Adipocyte (in vitro differentiated cells): ENCODE results near the gene OVAAL.
A peak's percentile ranks its signal among the peaks of the same experiment; 100 is the strongest.
"Not testable (repeated sequence)": the region's sequence is repeated elsewhere in the genome, so short reads cannot be mapped to it uniquely, and the experiment has no call there.

Experiments
- DNase-seq: peaks from one replicate; pipeline ENCODE4 v3.0.0-alpha.2; 2015; ENCODE audit warnings: low read depth
- H3K27me3 ChIP-seq: replicated peaks from 2 replicates; pipeline ENCODE4 v1.7.0; 2013; ENCODE audit warnings: mild to moderate bottlenecking, low read length, moderate library complexity; ENCODE audit not compliant: control insufficient read depth, insufficient read depth
- H3K36me3 ChIP-seq: 2 replicates; pipeline ENCODE4 v1.7.0; 2013; ENCODE audit warnings: low read length, mild to moderate bottlenecking, moderate library complexity; ENCODE audit not compliant: control insufficient read depth, insufficient read depth, severe bottlenecking
- H3K4me1 ChIP-seq: 2 replicates; pipeline ENCODE4 v1.7.0; 2013; ENCODE audit warnings: mild to moderate bottlenecking, low read length, moderate library complexity; ENCODE audit not compliant: control insufficient read depth, insufficient read depth
- H3K4me3 ChIP-seq: 2 replicates; pipeline ENCODE4 v1.7.0; 2013; ENCODE audit warnings: mild to moderate bottlenecking, low read length, moderate library complexity
- H3K9ac ChIP-seq: 2 replicates; pipeline ENCODE4 v1.7.0; 2013; ENCODE audit warnings: mild to moderate bottlenecking, low read length, moderate library complexity
- H3K9me3 ChIP-seq: 2 replicates; pipeline ENCODE4 v1.7.0; 2013; ENCODE audit warnings: mild to moderate bottlenecking, low read length, moderate library complexity; ENCODE audit not compliant: control insufficient read depth

Gene OVAAL

DNA sequence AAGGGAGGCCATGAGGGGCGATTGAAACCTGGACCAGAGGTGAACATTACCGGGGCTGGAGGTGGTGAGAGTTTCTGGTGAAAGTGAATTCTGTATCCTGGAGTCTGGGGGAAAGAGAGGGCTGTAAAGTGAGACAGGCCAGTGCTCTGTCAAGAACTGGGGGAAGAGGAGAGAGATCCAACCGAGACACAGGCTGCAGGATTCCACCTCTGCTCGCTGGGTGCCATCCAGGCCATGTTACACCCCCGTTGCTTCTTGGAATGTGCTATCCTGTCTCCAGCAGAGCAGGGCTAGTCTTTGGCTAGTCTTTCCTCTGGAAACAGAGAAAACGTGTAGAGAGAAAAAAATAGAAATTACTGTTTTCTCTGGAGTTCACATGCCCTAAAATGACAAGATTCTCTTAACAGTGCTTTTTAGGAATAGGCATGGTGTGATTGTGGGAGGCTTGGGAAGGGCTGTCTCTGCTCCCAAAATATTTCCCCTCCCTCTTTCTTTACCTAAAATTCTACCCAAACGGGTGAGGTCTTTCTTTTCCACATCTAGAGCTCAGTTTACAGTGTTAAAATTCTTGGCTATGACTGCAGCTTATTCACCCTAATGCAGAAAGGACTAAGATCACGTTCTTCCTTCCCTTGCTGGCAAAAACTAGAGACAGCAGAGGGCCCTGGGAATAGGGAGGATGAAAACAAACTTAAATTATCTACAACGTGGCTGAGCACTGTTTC, 16.5 kb upstream of the OVAAL start:
- peaks cover 25% of the 10 kb centered on the region for H3K4me1 ChIP-seq
- H3K4me3 ChIP-seq = peak overlapping the region; percentile 59
- no peaks in the 10 kb centered on the region for H3K27me3 ChIP-seq
- H3K9ac ChIP-seq = peak overlapping the region; percentile 59
- no peaks in the 10 kb centered on the region for H3K36me3 ChIP-seq
- DNase-seq = peak; percentile 27
- no peaks in the 10 kb centered on the region for H3K9me3 ChIP-seq

GRCh38 chr1:180542838-180543145, 16.0 kb upstream of the OVAAL start:
- Histone ChIP-seq H3K4me1 (peaks cover 25% of the 10 kb centered on the region), H3K9ac (peak overlapping the region; percentile 59), H3K4me3 (peak overlapping the region; percentile 59), H3K27me3 (no peaks in the 10 kb centered on the region), H3K36me3 (no peaks in the 10 kb centered on the region), H3K9me3 (no peaks in the 10 kb centered on the region)
- DNase-seq = peak; percentile 24

DNA sequence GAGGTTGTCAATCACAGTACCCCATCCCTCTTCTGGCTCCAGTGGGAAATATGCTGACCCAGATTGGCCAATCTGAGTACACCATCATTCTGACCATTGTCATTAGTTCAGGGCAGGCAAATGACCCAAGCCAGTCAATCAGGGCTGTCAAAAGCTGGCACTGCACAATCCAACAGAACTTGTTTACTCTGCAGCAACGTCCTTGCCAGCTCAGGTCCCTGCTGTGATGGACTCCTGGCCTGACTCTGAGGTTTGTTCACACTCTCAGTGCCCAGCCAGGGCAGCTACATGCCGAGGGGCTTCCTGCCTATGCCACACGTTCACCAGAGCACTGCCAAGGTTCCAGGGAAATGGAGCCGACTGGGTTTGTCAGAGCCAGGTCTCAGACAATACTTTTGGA, 14.7 kb upstream of the OVAAL start:
- Histone ChIP-seq H3K27me3 (no peaks in the 10 kb centered on the region), H3K4me3 (no peak overlapping the region), H3K9me3 (no peaks in the 10 kb centered on the region), H3K9ac (no peak overlapping the region), H3K4me1 (peaks cover 25% of the 10 kb centered on the region), H3K36me3 (no peaks in the 10 kb centered on the region)
- no peak for DNase-seq

DNA sequence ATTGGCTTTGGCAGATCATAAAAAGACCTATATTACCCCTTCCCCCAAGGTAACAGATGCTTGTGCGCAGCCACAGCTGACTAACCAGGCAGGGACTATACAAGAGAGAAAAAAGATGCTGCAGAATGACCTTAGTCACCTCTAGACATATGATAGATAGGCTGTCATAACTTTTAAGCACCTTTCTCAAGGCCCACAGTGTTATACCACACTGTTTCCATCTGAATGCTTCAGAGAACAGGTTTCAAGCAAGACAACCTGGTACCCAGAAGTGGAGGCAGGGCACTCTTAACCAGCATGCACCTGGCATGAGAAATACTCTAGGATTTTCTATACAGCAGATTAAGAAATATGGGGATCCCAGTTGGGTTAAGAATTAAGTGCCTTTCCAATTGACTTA, 12.8 kb upstream of the OVAAL start:
- Histone ChIP-seq H3K4me3 (no peak overlapping the region), H3K9me3 (no peaks in the 10 kb centered on the region), H3K9ac (no peak overlapping the region), H3K27me3 (no peaks in the 10 kb centered on the region), H3K36me3 (no peaks in the 10 kb centered on the region), H3K4me1 (peaks cover 21% of the 10 kb centered on the region)
- no peak for DNase-seq

- Histone ChIP-seq H3K36me3 (no peaks in the 10 kb centered on the region), H3K27me3 (no peaks in the 10 kb centered on the region), H3K4me1 (no peaks in the 10 kb centered on the region), H3K9me3 (no peaks in the 10 kb centered on the region), H3K4me3 (no peak overlapping the region), H3K9ac (no peak overlapping the region)
- no peak for DNase-seq
Observed at GRCh38 chr1:180548686-180549317, 10.0 kb upstream of the OVAAL start.

DNA sequence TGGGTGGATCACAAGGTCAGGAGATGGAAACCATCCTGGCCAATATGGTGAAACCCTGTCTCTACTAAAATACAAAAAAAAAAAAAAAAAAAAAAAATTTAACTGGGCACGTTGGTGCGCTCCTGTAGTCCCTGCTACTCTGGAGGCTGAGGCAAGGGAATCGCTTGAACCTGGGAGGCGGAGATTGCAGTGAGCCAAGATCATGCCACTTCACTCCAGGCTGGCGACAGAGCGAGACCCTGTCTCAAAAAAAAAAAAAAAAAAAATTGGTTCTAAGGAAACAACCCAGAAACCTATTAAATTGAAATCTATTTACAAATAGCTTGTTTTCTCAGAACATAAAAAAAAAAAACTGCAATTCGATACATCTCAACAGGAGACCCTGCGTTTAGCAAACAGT, 9.0 kb upstream of the OVAAL start:
- DNase-seq, H3K4me3 ChIP-seq, H3K9ac ChIP-seq, H3K4me1 ChIP-seq, H3K36me3 ChIP-seq, H3K9me3 ChIP-seq, H3K27me3 ChIP-seq: not testable (repeated sequence)

- H3K36me3 ChIP-seq = no peaks in the 10 kb centered on the region
- H3K4me1 ChIP-seq = no peaks in the 10 kb centered on the region
- no peaks in the 10 kb centered on the region for H3K27me3 ChIP-seq
- H3K4me3 ChIP-seq = no peak overlapping the region
- no peaks in the 10 kb centered on the region for H3K9me3 ChIP-seq
- no peak overlapping the region for H3K9ac ChIP-seq
- no peak for DNase-seq
Observed at GRCh38 chr1:180550241-180550640, 8.5 kb upstream of the OVAAL start.

DNA sequence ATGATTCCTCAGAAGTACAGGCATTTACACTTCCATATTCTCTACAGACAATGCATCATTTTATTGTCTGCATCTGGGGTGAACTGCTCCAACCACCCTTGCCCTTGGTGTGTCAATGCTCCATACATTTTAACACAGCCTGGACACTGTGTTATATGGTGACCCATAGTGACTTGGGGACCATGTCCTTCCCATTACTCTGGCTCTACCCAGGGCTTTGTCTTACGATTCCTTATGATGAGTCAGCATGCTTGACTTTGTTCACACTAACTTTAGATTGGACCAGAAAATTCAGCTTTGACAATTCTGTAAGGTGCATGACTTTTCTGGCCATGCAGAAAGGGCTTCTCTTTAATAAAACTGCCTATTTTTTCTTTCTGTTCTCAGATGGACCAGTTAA, 6.8 kb upstream of the OVAAL start:
- DNase-seq = no peak
- Histone ChIP-seq H3K36me3 (no peaks in the 10 kb centered on the region), H3K4me1 (no peaks in the 10 kb centered on the region), H3K9ac (no peak overlapping the region), H3K27me3 (no peaks in the 10 kb centered on the region), H3K9me3 (no peaks in the 10 kb centered on the region), H3K4me3 (no peak overlapping the region)

DNA sequence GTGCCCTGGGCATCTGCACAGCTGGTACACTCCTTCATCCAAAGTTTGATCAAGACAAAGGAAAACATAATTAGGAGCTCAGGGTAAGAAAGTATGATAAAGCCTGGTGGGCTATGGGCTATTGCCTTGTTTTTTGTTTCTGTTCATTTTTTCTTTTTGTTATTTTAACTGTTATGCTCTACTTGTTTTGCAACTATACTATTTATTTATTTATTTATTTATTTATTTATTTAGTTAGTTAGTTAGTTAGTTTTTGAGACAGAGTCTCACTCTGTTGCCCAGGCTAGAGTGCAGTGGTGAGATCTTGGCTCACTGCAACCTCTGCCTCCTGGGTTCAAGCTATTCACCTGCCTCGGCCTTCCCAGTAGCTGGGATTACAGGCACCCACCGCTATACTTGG, 5.7 kb upstream of the OVAAL start:
- not testable (repeated sequence) for H3K4me3 ChIP-seq, DNase-seq, H3K9ac ChIP-seq, H3K9me3 ChIP-seq, H3K27me3 ChIP-seq, H3K36me3 ChIP-seq, H3K4me1 ChIP-seq

GRCh38 chr1:180555411-180555810, 3.4 kb upstream of the OVAAL start:
- H3K4me3 ChIP-seq = no peak overlapping the region
- H3K4me1 ChIP-seq = no peaks in the 10 kb centered on the region
- no peaks in the 10 kb centered on the region for H3K9me3 ChIP-seq
- no peaks in the 10 kb centered on the region for H3K36me3 ChIP-seq
- H3K9ac ChIP-seq = no peak overlapping the region
- no peaks in the 10 kb centered on the region for H3K27me3 ChIP-seq
- no peak for DNase-seq

- no peaks in the 10 kb centered on the region for H3K36me3 ChIP-seq
- no peaks in the 10 kb centered on the region for H3K27me3 ChIP-seq
- no peaks in the 10 kb centered on the region for H3K9me3 ChIP-seq
- H3K4me3 ChIP-seq = no peak overlapping the region
- peaks cover 15% of the 10 kb centered on the region for H3K4me1 ChIP-seq
- DNase-seq = peak; percentile 7
- no peak overlapping the region for H3K9ac ChIP-seq
Observed at GRCh38 chr1:180560200-180560867, 1.6 kb downstream of the OVAAL start.
